NOMO-1 (cell line): ENCODE data around the gene TP53I13.

Source experiments
- DNase-seq, 2 experiments: peaks; one replicate each; lab custom pipeline; 2025; ENCODE audit not compliant: unreplicated experiment in 2 of 2; lab: John Stamatoyannopoulos, UW

TP53I13 gene

DNA sequence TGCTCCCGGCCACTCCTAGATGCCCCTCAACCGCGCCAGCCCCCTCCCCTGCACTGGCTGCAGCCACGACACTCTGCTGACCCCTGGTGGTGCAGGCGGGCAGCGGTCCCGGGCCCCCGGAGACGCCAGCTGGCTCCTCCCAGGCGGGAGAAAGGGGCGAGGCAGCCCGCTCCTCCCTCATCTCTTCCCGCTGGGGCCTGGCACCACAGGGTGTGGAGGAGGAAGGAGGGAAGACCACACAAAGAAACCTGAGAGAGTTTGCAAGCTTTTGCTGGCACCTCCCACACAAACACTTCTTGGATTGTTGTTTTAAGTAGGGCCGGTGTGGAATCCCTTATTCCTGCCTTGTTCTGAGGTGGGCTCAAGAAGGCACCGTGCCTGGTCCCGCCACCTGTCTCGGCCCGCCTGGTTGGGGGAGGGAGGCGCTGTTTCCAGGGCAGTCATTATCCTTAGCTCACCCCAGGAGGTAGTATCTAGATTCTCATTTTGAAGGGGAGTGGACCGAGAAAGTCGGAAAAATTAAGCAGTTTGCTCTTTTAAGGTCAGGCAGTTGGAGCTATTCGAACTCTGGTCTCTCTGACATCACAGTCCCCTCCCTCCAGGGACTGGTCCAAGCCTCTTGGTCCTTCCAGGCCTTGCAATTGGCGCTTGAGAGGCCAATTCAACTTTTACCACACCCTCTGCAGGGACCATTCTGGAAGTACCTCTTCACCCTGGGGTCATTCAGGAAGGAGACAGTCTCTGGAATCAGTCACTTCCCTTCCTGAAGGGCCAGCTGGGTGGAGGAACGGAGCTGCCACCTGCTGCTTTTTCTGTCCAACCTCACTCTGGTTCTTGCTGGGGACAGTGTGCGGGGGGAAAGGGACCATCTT lies 23.5 kb downstream of the TP53I13 start:
- DNase-seq, result peak; percentile 47 to 74

DNA sequence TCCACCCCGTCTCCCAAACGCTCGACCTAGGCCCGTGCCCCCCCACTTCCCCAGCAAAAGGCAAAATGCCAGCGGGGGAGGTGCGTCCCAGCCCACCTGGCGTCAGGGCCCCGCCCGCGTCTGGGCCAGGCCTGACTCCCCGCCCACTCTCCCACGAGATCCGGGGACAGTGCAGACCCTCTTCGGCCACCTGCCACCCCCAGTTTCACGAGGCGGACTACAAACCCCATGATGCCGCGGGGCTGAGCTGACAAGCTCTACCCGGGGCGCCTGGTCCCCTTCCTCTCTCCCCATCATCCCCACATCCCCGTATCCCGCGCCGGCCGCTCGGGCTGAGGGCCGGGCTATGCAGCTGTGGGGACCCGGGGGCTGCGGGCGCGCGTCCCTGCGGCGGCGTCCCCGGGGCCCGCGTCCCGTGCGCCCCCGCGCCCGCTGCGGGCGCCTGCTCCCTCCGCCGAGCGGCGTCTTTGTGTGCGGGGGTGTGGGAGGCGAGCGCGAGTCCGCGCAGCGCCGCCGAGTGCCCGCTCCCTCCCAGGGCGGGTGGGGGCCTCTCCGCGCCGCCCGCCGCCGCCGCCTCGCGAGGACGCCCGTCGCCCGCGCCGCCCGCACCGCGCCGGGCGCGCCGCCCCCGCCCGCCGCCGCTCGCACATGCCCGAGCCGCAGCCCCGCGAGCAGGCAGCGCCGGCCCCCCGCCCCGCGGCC lies 24.5 kb downstream of the TP53I13 start, which contains the start of gene ANKRD13B:
TSS of gene ANKRD13B (plus strand) at position 283 of the 702 bp plus-strand sequence. CDS start 490 bp downstream, outside the sequence.
- peak in 1 of 2 experiments; percentile 13 for DNase-seq

DNA sequence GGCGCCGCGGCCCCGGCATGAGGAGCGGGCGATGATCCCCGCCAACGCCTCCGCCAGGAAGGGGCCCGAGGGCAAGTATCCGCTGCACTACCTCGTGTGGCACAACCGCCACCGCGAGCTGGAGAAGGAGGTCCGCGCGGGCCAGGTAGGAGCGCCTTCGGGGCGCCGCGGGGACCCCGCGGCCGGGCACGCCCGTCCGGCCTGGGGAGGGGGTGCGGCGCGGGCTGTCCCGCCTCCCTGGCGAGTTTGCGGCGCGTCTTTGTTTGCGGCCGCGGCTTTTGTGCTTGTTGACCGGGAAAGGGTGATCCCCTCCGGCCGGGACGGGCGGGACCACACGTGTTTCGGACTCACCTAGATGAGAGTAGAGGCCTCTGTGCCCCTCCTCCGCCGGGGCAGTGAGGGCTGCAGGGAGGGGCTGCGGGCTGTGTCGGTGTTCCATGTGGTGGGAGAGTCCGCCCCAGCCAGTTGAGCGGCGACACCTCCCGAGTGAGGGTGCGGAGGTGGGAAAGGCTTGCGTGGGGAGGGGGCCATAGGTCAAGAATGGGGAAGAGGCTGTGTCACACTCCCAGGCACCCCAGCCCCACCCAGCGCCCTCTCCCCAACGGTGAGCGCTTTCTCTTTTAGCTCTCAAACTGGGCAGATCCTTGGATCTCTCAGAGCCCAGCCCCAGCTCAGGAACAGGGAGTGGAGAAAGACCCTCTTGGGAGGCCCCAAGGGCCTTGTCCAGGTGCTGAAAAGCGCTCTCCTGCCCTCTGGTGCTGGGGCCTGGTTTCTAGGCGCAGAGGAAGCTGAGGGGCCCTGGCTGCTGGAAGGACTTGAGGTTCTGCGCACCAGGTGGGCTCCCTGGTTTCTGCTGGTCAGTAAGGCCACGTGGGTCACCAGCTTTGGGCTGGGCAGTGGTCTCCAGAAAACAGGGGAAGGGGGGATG lies 25.4 kb downstream of the TP53I13 start:
- DNase-seq, result peak; percentile 26 to 29

DNA sequence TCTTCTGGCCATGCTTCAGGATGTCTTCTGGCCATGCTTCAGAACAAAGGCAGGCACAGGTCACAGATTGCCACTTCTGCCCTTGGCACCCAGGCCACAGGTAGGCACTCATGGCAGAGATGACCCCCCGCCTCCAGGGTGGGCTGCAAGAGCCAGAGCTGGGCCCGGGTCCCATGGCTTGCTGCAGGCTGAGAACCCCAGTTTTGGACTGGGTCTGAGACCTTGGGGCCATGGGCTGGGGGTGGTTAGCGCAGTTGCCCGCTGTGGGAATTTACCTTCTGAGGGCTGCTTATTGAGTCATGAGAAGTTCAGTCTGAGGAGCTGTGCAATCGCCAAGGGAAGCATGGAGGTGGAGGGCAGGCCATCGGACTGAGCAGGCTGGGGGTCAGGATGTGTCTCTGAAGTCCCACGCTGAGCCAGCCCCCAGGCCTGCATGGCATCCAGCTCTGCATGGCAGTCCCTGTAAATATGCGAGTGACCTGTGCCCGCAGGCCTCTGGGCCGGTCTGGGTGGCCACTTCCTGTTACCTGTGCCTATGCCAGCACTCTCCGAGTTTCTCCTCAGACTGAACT lies 26.1 kb downstream of the TP53I13 start:
- DNase-seq, result no peak

DNA sequence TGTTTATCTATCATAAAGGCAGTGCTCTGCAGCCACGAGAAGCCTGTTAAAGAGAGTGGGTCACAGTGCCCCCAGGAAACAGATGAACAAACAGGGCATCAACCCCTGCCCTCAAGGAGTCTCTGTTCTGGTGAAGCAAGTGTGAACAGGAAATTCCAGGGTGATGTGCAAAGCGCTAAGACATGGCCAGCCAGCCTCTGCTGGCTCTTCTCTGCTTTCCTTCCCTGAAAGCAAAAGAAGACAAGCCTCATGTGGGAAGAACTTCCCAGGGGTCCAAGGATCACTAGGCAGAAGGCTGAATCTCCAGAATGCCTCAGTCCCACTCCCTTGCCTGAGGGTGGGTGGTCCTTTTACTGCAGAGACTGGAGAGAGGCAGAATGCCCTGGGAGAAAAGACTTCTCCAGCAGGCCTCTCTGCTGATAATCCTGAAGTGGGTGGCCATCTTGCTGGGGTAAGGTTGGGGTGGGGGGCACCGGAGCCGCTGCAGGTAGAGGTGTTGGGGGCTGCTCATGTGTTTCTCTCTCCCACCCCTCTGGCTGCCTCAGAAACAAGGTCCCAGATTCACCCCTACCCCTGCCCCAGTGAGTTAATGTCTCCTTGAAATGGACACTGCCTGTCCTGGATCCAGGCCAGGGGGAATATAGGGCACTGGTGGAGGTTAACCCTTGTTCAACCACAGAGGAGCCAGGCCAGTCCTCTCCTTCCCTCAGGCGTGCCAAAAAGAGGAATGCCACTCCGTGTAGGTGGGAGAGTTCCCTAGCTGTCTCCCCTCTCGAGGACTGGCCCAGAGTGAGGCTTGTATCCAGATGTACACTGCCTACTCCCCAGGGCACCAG lies 26.8 kb downstream of the TP53I13 start:
- no peak for DNase-seq

DNA sequence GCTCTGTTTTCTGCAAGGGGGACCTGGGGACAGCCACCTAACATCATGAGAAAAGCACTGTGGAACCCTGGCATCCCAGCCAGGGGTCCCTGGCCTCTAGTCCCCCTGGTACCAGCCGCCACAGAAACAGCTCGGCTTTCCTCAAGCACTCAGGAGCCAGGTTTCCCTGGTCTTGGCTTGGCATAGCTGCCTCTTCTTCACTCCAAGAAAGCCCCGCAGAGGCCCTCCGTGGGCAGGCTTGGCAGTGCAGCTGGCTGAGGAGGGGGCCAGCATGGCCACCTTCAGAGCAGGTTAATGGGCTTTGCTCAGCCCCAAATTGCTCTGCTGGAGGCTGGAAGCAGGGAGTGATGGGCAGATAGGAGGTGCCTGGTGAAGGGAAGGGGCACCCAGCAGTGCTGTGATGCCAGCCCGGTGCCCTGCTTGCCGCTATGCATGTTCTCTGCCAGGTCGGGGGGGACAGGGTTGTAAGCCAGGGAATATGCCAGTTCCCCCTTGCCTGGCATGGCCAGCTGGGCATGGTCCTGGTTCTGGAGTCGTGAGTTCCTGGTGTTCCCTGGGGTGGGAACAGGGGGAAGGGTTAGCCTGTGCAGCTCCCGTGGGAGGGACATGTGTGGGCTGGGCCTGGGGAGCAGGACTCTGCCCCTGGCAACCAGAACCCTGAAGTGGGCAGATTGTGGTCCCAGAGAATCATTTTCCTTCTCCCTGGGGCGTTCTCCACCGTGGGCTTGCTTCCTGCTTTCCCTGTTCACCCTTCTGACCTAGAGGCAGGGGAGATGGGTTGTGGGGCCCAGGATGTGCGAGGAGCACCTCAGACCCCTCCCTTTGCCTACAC lies 27.7 kb downstream of the TP53I13 start:
- DNase-seq, result no peak

DNA sequence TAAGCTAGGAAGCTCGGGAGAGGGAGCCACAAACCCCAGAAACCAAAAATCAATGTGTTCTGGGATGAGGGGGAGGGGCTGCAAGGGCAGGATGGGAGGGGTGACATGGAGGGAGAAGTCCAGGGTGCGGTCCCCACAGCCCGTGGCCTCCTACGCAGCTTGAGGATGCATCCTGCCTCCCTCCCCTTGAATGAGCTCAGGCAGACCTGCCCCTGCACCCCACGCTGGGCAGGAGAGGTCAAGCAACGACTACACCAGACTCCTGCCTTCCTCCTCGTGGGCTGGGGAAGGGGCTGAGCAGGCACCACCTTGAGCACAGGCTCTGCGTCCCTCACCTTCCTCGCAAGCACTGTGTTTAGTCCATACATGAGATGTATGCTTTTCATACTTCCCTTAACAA lies 28.3 kb downstream of the TP53I13 start:
- no peak for DNase-seq

DNA sequence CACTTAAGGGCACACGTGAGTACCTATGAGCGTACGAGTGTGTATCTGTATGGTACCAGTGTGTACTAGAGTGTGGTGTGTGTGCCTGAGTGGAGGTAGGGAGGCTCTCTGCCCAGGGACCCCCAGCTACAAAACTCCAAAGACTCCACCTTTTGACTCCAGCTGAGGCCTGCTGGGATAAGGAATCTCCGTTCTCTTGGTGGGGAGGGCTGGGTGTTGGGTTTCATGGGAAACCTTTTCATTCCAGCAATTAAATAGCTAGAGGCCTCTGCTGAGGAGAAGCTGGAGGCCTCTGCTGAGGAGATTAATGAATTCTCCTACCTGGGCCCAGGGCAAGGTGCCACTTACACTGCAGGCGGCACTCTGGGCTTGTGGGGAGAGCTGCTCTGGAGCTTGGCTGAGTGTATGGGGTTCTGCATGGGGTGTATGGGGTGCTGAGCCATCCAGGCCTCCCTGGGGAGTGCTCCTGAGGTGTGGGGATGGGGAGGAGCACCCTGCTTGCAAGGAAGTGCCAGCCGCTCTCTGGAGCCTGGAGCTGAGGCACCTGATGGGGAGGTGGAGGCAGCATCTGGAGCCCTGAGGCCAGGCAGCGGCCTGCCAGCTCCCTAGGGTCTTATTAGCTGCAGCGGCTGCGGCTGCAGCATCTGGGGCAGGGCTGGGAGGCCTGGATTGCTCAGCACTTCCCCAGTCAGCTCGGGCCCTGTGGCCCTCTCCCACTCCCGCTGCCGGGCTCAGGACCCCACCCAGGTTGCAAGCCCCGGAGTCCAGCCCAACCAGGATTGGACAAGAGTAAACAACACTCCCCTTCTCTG lies 29.1 kb downstream of the TP53I13 start:
- DNase-seq, result no peak

DNA sequence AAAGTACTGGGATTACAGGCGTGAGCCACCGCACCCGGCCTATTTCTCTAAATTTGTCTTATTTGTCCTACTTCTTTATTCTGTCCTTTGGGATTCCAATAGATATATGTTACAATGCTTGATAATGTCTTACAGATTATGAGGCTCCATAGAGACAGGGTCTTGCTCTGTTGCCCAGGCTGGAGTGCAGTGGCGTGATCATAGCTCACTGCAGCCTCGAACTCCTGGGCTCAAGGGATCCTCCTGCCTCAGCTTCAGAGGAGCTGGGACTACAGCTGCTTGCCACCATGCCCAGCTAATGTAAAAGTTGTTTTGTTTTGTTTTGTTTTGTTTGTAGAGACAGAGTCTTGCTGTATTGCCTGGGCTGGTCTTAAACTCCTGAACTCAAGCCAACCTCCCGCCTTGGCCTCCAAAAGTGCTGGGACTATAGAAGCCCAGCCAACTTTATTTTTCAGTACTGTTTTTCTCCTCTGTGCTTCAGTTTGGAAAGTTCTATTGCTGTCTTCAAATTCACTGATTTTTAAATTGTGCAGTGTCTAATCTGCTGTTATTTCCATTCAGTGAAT lies 34.7 kb downstream of the TP53I13 start:
- no peak for DNase-seq

DNA sequence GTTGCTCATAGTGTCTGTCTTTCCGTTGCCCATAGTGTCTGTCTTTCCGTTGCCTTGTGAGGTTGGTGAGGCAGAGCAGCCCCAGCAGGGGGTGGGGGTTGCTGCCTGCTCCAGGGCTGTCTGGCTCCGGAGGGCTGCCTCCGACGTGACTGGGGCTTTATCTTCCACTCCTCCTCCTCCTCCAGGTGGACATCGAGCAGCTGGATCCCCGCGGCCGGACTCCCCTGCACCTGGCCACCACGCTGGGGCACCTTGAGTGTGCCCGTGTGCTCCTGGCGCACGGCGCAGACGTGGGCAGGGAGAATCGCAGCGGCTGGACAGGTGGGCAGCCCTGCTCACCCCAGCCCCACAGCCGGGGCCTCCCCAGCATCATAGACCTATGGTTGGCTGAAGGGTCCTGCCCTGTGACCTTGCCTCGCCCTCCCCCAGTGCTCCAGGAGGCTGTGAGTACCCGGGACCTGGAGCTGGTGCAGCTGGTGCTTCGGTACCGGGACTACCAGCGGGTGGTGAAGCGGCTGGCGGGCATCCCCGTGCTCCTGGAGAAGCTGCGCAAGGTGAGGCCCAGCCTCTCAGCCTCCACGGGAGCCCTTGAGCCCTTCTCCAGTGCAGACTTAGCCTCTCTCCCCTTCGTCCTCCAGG lies 39.2 kb downstream of the TP53I13 start:
- DNase-seq, result no peak

DNA sequence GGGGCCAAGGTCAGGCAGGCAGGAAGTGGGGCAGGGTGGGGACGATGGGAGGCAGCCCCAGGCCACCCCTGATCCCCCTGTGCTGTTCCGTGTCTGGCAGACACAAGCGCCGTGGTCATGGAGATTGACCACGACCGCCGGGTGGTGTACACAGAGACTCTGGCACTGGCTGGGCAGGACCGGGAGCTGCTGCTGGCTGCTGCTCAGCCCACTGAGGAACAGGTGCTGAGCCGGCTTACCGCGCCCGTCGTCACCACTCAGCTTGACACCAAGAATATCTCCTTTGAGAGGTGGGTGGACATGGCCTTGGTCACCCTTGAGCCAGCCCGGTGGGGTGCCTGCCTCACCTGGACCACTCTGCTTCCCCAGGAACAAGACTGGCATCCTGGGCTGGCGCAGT lies 40.5 kb downstream of the TP53I13 start:
- DNase-seq, result no peak

DNA sequence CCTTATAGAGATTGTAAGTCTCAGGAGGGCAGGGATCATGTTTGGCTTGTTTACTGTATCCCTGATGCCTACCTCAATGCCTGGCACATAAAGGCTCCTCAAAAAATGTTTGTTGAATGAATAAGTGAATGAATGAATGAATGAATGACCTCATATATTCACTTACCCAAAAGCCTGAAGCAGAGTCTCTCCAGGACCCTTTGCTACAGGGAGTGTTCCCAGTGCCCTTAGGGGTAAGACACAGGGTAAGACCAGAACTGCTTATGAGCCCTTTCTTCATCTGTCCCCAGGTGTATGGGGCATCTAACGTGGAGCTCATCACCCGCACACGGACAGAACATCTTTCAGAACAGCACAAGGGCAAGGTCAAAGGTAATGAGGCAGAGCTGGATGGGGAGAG lies 41.9 kb downstream of the TP53I13 start:
- DNase-seq, result no peak

DNA sequence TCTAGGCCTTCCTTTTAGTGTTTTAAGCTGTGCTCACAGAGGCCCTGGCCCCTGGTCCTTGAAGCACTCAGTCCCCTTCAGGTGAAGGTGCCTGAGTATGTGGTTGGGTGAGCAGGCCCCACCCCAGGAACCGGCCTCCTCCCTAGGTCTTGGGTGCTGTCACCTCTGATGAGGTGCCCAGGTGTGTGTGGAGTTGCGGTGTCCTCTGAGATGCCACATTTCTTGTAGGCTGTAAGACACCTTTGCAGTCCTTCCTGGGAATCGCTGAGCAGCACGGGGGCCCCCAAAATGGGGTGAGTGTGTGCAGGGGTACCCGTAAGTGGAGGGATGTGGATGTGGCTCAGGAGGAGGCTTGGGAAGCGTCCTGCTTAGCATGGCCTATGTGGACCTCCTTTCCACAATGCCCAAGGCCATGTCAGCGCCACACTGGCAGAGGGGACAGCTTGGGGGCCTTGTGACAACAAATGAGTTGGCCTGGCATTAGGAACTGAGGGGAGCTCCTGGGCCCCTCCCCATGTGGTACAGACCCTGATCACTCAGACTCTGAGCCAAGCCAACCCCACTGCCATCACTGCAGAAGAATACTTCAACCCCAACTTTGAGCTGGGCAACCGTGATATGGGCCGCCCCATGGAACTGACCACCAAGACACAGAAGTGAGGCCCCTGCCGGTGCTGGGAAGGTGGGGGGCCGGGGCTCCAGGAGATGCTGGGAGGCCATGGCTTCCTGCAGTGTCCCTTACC lies 43.0 kb downstream of the TP53I13 start:
- DNase-seq, result no peak

DNA sequence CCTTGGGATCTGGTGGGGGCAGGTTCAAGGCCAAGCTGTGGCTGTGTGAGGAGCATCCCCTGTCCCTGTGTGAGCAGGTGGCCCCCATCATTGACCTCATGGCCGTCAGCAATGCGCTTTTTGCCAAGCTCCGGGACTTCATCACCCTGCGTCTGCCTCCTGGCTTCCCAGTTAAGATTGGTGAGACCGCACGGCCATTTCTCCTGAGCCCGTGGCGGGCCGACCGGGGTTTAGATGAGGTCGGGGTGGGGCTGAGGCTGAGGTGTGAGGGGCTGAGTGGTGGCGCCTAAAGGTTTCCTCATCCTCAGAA lies 43.5 kb downstream of the TP53I13 start:
- DNase-seq, result no peak

DNA sequence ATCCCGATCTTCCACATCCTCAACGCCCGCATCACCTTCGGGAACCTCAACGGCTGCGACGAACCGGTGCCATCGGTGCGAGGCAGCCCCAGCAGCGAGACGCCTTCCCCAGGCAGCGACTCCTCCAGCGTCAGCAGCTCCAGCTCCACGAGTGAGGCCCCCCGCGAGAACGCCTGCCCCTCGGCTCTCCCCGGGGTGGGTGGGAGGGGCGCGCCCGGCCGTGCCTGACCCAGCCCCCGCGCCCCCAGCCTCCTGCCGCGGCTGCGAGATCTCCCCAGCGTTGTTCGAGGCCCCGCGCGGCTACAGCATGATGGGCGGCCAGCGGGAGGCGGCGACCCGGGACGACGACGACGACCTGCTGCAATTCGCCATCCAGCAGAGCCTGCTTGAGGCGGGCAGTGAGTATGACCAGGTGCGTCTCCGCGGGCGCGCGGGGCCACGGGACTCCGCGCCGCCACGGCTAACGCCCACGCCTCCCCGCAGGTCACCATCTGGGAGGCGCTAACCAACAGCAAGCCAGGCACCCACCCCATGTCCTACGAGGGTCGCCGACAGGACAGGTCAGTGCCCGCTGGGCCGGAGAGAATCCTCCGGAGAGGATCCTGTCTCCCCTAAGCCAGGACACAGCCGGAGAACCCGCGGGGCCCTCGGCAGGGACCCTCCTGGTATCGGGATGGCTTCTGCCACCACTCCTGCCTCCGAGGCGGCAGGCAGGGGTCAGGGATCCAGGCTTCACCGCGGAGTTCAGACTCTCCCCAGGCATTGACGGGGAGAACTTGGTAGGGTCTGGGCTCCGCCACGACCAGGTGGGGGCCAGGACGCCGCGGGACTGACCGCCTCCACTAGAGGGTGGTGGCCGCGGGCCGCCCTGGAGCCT lies 44.1 kb downstream of the TP53I13 start:
- DNase-seq, result no peak

DNA sequence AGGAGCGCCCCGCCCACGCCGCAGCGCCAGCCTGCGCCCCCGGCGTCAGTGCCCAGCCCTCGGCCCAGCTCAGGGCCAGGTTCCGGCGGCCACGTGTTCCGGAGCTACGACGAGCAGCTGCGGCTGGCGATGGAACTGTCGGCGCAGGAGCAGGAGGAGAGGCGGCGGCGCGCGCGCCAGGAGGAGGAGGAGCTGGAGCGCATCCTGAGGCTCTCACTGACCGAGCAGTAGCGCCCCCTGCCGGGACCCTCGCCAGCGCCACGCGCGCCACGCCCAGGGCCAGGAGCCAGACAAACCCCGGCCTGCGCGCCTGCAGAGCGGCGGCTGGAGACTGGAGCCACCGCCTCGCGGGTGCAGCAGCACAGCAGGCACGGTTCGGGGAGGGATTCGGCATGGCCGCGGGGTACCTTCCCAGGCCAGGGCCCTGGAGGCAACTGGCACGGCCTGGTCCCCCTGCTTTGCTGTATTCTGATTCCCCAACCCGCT lies 44.9 kb downstream of the TP53I13 start:
- peak; percentile 70 to 90 for DNase-seq
